Lower leg skin (tissue), 4 donors: ENCODE data around the gene AMBRA1. TPM values are rescaled to one million over a fixed set of nuclear protein-coding genes. Genes with fewer than 3 reads are reported as not detected.

Source experiments
- DNase-seq, 2 donors: peaks; one replicate each; pipeline ENCODE4 v3.0.0-alpha.2; 2019; ENCODE audit warnings: low spot score in 2 of 2
- H3K4me3 ChIP-seq: fragments of 200-600 bp; sonication (generic); 2 replicates; pipeline ENCODE4 v1.5.1; 2017; ENCODE audit warnings: mild to moderate bottlenecking, low read depth; ENCODE audit not compliant: poor library complexity, severe bottlenecking
- POLR2A ChIP-seq, 2 donors: fragments of 450-650 bp; IDR thresholded peaks; one replicate each; pipeline ENCODE4 v1.6.1; 2016 to 2017; ENCODE audit warnings: antibody characterized with exemption in 2 of 2, mild to moderate bottlenecking in 1 of 2, moderate library complexity in 1 of 2
- WGBS, 2 donors: methylation state at CpG; one replicate each; pipeline ENCODE4 v1.1.5; 2018; 5-methylcytosine and 5-hydroxymethylcytosine counted together
- intact Hi-C: fragments of 100-400 bp; cut with DNase I; formaldehyde crosslinking; loops from one replicate; pipeline ENCODE4 v1.15.0; 2023; ENCODE audit warnings: low total_unique reads
- total RNA-seq, 4 donors: library from RNA; depleted of rRNA; stranded (reverse); fragments of >200 nt; gene quantifications; one replicate each; pipeline ENCODE4 v1.1.0, GENCODE V29; 2016
- TF ChIP-seq, protein P1 (sequence below), 3 donors: fragments of 450-650 bp; IDR thresholded peaks; one replicate each; pipeline ENCODE4 v1.5.1; 2016; ENCODE audit warnings: antibody characterized with exemption in 3 of 3, mild to moderate bottlenecking in 3 of 3, moderate library complexity in 2 of 3

Gene AMBRA1
- total RNA-seq, 4 donors from 2014 or later, result 31.5 to 67.5 (median 36.2) TPM

- intact Hi-C loops, result no loop called here
- WGBS, 2 donors, result 83 to 84% methylated on average over 4 of the region's 4 CpGs
- no peak for DNase-seq
- TF ChIP-seq POLR2A (IDR thresholded peaks at IDR 0.05), result no peak
- TF ChIP-seq, protein P1, sequence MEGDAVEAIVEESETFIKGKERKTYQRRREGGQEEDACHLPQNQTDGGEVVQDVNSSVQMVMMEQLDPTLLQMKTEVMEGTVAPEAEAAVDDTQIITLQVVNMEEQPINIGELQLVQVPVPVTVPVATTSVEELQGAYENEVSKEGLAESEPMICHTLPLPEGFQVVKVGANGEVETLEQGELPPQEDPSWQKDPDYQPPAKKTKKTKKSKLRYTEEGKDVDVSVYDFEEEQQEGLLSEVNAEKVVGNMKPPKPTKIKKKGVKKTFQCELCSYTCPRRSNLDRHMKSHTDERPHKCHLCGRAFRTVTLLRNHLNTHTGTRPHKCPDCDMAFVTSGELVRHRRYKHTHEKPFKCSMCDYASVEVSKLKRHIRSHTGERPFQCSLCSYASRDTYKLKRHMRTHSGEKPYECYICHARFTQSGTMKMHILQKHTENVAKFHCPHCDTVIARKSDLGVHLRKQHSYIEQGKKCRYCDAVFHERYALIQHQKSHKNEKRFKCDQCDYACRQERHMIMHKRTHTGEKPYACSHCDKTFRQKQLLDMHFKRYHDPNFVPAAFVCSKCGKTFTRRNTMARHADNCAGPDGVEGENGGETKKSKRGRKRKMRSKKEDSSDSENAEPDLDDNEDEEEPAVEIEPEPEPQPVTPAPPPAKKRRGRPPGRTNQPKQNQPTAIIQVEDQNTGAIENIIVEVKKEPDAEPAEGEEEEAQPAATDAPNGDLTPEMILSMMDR (IDR thresholded peaks at IDR 0.05), result no peak
- no peak overlapping the region for H3K4me3 ChIP-seq
Observed at GRCh38 chr11:46386674-46387073, 207.1 kb downstream of the AMBRA1 start.

DNA sequence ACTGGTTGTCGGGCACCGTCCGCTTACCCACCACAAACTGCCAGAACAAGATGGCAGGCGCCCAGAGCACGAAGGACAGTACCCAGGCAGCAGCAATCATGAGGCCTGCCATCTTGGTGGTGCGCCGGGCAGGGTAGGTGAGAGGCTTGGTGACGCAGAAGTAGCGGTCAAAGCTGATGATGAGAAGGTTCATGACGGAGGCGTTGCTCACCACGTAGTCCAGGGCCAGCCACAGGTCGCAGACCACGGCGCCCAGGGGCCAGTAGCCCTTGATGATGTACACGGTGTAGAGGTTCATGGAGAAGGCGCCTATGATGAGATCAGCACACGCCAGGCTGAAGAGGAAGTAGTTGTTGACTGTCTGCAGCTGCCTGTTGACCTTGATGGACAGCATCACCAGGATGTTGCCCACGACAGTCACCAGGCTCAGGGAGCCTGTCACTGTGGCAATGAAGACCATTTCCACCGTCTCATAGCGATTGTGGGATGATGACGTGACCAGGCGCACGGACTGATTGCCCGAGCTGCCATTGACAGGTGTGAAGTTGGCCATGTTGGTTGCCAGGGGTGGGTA lies 207.7 kb downstream of the AMBRA1 start:
- no peak for TF ChIP-seq POLR2A (IDR thresholded peaks at IDR 0.05)
- TF ChIP-seq, protein P1 (IDR thresholded peaks at IDR 0.05), result no peak
- intact Hi-C loops, result no loop called here
- no peak overlapping the region for H3K4me3 ChIP-seq
- WGBS, 2 donors, result 95 to 96% methylated on average over 25 of the region's 25 CpGs
- DNase-seq, result no peak

DNA sequence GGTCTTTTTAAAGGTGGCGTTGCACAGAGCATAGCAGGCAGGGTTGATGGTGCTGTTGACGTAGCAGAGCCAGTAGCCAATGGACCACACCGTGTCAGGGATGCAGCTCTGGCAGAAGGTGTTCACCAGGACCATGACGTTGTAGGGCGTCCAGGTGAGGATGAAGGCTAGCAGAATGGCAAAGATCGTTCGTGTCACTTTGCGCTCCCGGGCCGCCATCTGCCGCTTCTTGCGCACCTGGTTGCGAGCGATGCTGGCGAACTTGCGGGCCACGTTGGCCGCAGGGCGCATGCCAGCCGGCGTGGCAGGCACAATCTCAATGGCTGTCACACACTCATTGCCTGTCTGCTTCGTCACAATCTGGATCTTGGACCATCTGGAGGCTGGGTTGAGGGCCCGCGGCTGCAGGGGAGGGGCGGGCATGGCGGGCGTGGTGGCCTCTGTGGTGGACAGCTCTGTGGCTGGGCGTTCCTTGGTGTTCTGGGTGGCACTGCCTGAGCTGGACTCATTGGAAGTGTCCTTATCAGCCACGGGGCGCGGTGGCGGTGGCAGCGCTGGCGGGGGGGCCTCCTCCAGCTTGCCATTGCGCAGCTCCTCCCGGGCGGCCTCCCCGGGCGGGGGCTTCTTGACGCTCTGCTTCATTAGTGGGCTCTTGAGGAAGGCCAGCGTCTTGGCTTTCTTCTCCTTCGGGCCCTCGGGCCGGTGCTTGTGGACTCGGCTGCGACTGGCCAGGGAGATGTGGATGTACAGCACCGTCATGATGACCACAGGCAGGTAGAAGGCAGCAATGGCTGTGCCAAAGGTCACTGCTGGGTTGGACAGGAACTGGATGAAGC lies 208.4 kb downstream of the AMBRA1 start:
- no peak overlapping the region for H3K4me3 ChIP-seq
- no peak for DNase-seq
- TF ChIP-seq, protein P1 (IDR thresholded peaks at IDR 0.05), result no peak
- no peak for TF ChIP-seq POLR2A (IDR thresholded peaks at IDR 0.05)
- intact Hi-C loops, result no loop called here
- 94 to 98% methylated on average over 44 to 47 of the region's 47 CpGs for WGBS, 2 donors

DNA sequence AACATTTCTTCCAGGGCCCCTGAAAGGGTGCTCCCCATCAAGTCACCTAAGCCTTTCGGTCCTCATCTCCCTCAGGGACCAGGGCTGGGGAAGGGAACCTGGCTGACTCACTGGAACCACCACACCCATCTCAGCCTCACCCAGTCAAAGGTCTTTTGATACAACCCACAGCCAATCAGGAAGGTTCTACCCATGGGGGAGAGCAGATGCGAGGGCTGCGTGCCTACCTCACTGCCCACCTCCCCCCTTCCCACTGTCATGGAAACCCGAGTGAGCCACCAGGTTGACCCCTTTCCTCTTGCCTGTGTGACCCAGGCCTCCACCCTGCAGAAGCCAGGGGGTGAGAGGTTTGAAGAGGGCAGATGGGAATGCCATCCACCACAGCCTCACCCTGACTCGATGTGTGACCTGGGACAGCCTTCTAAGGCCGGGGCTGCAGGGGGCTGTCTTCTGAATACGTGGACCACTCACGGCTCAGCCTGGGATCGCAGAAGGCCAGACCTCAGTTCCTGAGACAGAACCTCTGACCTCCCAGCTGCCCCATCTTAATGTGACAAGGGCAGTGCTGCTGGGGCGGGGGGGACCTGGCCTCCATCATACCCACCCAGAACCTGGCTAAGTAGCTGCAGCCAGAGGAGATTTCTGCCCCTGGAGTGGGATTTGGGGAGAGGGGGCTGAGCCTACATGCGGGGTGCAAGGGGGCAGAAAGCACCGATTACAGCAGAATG lies 209.7 kb downstream of the AMBRA1 start:
- intact Hi-C loops, result no loop called here
- no peak overlapping the region for H3K4me3 ChIP-seq
- WGBS, 2 donors, result 82 to 83% methylated on average over 11 to 12 of the region's 12 CpGs
- TF ChIP-seq POLR2A (IDR thresholded peaks at IDR 0.05), result no peak
- TF ChIP-seq, protein P1 (IDR thresholded peaks at IDR 0.05), result no peak
- DNase-seq, result no peak

- TF ChIP-seq, protein P1 (IDR thresholded peaks at IDR 0.05), result no peak
- no peak for TF ChIP-seq POLR2A (IDR thresholded peaks at IDR 0.05)
- no peak for DNase-seq
- WGBS, 2 donors, result 78 to 83% methylated on average over 7 of the region's 7 CpGs
- no peak overlapping the region for H3K4me3 ChIP-seq
- intact Hi-C loops, result no loop called here
Observed at GRCh38 chr11:46383404-46383758, 210.4 kb downstream of the AMBRA1 start.
